Psoas muscle (tissue), 8 donors: ENCODE measurements around the gene PDLIM4. TPM values are rescaled to one million over a fixed set of nuclear protein-coding genes. Genes with fewer than 3 reads are reported as not detected.

ENCODE experiments used
- ATAC-seq, 4 donors: fragments of 200-7000 bp; cut with Tn5 transposase; one replicate each; pipeline ENCODE4 v1.9.1; 2020; ENCODE audit warnings: moderate library complexity in 3 of 4, mild to moderate bottlenecking in 2 of 4
- DNase-seq, 2 donors: peaks; one replicate each; pipeline ENCODE4 v3.0.0-alpha.2; 2020
- H3K27ac ChIP-seq: fragments of 200-600 bp; one replicate; pipeline ENCODE4 v1.8.0; 2022
- H3K27me3 ChIP-seq, 3 donors: fragments of 200-600 bp in 1 of 3; one replicate each; pipeline versions ENCODE4 v1.6.1 to v1.8.0; 2013 to 2022; ENCODE audit warnings: low read length in 2 of 3, mild to moderate bottlenecking in 2 of 3, moderate library complexity in 1 of 3; ENCODE audit not compliant: insufficient read depth in 3 of 3
- H3K36me3 ChIP-seq, 2 donors: fragments of 200-600 bp in 1 of 2; one replicate each; pipeline versions ENCODE4 v1.6.1 to v1.8.0; 2013 to 2022; ENCODE audit warnings: low read depth in 1 of 2, mild to moderate bottlenecking in 1 of 2, moderate library complexity in 1 of 2; ENCODE audit not compliant: insufficient read depth in 1 of 2
- H3K4me1 ChIP-seq: fragments of 200-600 bp; one replicate; pipeline ENCODE4 v1.8.0; 2022
- H3K4me3 ChIP-seq: fragments of 200-600 bp; one replicate; pipeline ENCODE4 v1.8.0; 2022; ENCODE audit warnings: mild to moderate bottlenecking
- H3K9me3 ChIP-seq: fragments of 200-600 bp; one replicate; pipeline ENCODE4 v1.8.0; 2022
- WGBS, 3 donors: extraction: QIAGEN DNeasy Blood & Tissue Kit; methylation state at CpG; one replicate each; pipeline versions ENCODE4 v1.1.6 to v1.1.7; 2013; 5-methylcytosine and 5-hydroxymethylcytosine counted together
- intact Hi-C, 2 donors: fragments of 100-400 bp; cut with DNase I; formaldehyde crosslinking; loops; one replicate each; pipeline versions ENCODE4 v1.11.0 to v1.14.2; 2022
- long read RNA-seq, 2 donors: library from polyadenylated mRNA; unstranded; transcript quantifications; one replicate each; pipeline ENCODE4 v2.0.0, GENCODE V29; 2021
- polyA plus RNA-seq, 3 donors: library from polyadenylated mRNA; stranded (reverse); fragments of 200-250 nt; gene quantifications; one replicate each; pipeline ENCODE4 v1.2.3, GENCODE V29; 2013
- total RNA-seq, 4 donors: library from RNA; stranded (reverse); fragmentation: NEBNext Ultra II Directional in 2 of 4; extraction: Animal tissue kit (Norgen Biotek cat#: 25700) in 2 of 4; gene quantifications; one replicate each; pipeline versions ENCODE4 v1.2.1 to v1.2.4, GENCODE V29; 2021 to 2023
- TF ChIP-seq, protein P1 (sequence below): fragments of 200-600 bp; IDR thresholded peaks from one replicate; pipeline ENCODE4 v1.8.0; 2022; ENCODE audit warnings: antibody characterized with exemption
- donor health status: healthy with polysubstance abuse.
- donor health status: DM: no; HTN: no; CAD: no; lungs with moderate emphysema.
- donor health status: Bipolar disorder and iron deficiency.
- donor health status: healthy.
- donor health status: DM: yes; HTN: yes; CAD: no.
- donor health status: DM: no; HTN: no; CAD: no.
- donor health status: DM: no; HTN: no; CAD: no.
- donor health status: DM: yes; HTN: yes; CAD: no.

Gene PDLIM4, protein sequence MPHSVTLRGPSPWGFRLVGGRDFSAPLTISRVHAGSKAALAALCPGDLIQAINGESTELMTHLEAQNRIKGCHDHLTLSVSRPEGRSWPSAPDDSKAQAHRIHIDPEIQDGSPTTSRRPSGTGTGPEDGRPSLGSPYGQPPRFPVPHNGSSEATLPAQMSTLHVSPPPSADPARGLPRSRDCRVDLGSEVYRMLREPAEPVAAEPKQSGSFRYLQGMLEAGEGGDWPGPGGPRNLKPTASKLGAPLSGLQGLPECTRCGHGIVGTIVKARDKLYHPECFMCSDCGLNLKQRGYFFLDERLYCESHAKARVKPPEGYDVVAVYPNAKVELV
- 1 to 10 TPM; 3.2 to 6.6 (median 5.6) TPM for total RNA-seq
- 1 to 10 TPM; 1.8 to 6.4 (median 3.0) TPM for polyA plus RNA-seq
- long read RNA-seq, donor 1, transcript PDLIM4-201 (7 exons, 2,282 nt), result major isoform, 7 of 10 reads
- long read RNA-seq, donor 1, partial matches to known transcripts, result 1 of 10 reads
- long read RNA-seq, donor 1, other reads (novel, unspliced or antisense), result 2 of 10 reads
- long read RNA-seq, donor 2, transcript PDLIM4-201 (7 exons, 2,282 nt), result major isoform, 7 of 7 reads
- long read RNA-seq, donor 2, partial matches to known transcripts, result 0 of 7 reads
- long read RNA-seq, donor 2, other reads (novel, unspliced or antisense), result 0 of 7 reads

DNA sequence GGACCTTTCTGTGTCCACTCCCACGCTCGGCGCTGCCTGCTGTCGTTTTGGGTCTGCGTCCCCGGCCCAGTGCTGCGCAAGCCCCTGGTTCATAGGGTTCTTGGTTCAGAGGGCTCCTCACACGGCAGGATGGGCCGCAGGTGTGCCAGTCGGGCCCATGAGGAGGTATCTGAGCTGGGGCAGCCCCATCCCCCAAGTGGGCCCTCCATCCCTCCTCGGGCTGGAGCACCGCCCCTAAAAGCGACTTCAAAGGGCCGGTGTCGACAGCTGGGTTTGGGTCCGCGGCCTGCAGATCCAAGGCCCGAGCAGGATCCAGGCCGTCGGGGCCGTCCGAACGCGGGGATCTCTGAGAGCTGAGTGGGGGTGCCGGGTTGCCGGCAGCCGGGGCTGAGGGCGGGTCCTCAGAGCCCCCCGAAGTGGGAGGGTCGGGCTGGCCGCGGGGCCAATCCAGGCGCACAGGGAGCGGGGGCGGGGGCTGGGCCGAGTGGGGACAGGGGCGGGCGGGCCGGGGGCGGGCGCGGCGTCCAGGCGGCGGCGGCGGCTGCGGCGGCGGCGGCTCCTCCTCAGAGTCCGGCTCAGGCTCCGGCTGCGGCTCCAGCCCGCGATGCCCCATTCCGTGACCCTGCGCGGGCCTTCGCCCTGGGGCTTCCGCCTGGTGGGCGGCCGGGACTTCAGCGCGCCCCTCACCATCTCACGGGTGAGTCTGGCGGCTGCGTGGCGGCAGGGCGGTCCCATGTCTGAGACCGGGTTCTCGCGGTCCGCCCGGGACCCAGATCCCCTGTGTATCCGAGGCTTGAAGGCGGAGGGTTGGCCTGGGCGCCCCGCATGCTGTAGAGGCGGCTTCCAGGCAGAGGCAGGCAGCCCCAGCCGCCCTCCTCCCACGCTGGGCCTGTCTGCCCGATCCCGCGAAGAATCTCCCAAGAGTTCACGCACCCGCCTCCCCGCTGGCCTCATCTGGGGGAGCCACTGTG, at the start of gene PDLIM4:
Gene PDLIM4 (plus strand): TSS at position 566 of the 971 bp plus-strand sequence. CDS start 39 bp downstream, at position 605.
- DNase-seq, result peak; percentile 57 to 62
- 21 to 36% (median 22%) methylated on average over 58 to 86 of the region's 88 CpGs for WGBS, 3 donors
- TF ChIP-seq, protein P1, sequence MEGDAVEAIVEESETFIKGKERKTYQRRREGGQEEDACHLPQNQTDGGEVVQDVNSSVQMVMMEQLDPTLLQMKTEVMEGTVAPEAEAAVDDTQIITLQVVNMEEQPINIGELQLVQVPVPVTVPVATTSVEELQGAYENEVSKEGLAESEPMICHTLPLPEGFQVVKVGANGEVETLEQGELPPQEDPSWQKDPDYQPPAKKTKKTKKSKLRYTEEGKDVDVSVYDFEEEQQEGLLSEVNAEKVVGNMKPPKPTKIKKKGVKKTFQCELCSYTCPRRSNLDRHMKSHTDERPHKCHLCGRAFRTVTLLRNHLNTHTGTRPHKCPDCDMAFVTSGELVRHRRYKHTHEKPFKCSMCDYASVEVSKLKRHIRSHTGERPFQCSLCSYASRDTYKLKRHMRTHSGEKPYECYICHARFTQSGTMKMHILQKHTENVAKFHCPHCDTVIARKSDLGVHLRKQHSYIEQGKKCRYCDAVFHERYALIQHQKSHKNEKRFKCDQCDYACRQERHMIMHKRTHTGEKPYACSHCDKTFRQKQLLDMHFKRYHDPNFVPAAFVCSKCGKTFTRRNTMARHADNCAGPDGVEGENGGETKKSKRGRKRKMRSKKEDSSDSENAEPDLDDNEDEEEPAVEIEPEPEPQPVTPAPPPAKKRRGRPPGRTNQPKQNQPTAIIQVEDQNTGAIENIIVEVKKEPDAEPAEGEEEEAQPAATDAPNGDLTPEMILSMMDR, result no peak
- H3K9me3 ChIP-seq, result no peaks in the 10 kb centered on the region
- intact Hi-C loops, result no loop called here
- ATAC-seq, result peak in 1 of 4 donors; percentile 28
- H3K27me3 ChIP-seq, result peaks cover 0 to 15% (median 0%) of the 10 kb centered on the region in 3 donors
- peak within 1 kb of the TSS; percentile 69 for H3K27ac ChIP-seq
- peak within 1 kb of the TSS; percentile 70 for H3K4me3 ChIP-seq
- H3K36me3 ChIP-seq, result no peaks in the 10 kb centered on the region
- H3K4me1 ChIP-seq, result peaks cover 12% of the 10 kb centered on the region

DNA sequence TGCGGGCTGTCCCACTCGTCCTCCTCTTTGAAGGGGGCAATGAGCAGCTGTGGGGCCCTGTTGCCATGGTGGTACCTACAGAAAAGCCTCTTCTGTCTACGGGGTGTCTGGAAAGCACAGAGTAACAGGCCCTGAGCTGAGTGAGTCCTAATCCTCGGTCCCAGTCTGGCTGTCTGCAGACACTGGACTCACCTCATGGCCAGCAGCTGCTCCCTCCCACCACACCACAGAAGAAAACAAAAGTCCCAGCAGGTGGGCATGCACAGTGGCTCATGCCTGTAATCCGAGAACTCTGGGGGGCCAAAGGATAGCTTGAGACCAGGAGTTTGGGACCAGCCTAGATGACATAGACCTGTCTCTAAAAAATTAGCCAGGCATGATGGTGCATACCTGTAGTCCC, 49.7 kb upstream of the PDLIM4 start:
- H3K27ac ChIP-seq, result no peak overlapping the region
- H3K36me3 ChIP-seq, result peaks cover 0 to 69% of the 10 kb centered on the region in 2 donors
- 88 to 96% (median 89%) methylated on average over 5 of the region's 5 CpGs for WGBS, 3 donors
- TF ChIP-seq, protein P1, result no peak
- DNase-seq (no peak), ATAC-seq (no peak)
- H3K9me3 ChIP-seq, result no peaks in the 10 kb centered on the region
- no peak overlapping the region for H3K4me3 ChIP-seq
- no peaks in the 10 kb centered on the region for H3K27me3 ChIP-seq
- H3K4me1 ChIP-seq, result peaks cover 37% of the 10 kb centered on the region
- intact Hi-C loops, result no loop called here

DNA sequence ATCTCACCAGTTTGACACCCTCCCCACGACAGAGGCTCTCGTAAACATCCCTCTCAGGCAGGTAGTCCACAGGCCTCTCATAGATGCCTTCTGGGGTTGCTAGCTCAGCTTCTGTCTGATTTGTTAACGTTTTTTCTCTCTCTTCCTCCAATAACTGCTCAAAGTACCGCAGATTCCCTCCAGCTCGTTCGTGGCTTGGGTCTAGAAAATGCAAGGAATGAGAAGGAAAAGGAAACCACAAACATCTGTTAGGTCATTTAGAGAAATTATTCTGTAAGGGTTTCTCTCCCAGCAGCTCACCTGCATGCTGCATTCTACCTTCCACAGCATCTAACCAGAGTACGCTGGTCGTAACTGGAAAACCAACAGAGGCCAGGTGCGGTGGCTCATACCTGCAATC, 48.4 kb upstream of the PDLIM4 start:
- H3K9me3 ChIP-seq, result no peaks in the 10 kb centered on the region
- TF ChIP-seq, protein P1, result no peak
- WGBS, 3 donors, result 85 to 89% (median 86%) methylated on average over 9 of the region's 9 CpGs
- DNase-seq (no peak), ATAC-seq (no peak)
- peaks cover 37% of the 10 kb centered on the region for H3K4me1 ChIP-seq
- peaks cover 0 to 67% of the 10 kb centered on the region in 2 donors for H3K36me3 ChIP-seq
- H3K27ac ChIP-seq, result no peak overlapping the region
- intact Hi-C loops, result no loop called here
- no peak overlapping the region for H3K4me3 ChIP-seq
- H3K27me3 ChIP-seq, result no peaks in the 10 kb centered on the region

DNA sequence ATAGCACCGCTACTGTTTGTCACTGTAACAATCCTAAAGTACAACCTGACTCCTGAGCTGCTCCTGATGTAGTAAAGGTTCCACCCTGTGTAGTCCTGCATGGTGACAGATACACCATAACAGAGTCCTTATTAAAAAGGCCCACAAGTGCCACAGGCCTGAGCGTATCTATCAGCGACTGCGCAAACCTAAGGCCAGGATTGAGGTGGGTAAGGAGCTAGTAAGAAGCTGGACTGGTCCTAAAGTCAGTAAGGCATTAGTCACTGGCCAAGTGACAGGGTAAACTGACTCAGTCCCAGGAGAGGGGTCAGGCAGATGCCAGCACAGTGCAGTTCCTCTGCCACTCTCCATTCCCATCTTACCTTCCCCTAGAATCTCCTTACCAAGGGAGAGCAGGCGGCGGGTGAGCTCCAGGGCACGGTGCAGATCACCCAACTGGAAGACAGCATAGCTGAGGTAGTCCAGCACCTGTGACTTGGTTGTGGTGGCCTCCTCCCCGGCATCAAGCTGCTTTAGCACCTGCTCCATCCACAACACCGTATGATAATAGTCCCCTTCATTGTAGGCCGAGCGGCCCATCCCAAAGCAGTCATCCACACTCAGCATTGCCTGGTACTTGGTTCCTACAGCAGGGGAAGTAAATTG, 47.5 kb upstream of the PDLIM4 start:
- no peaks in the 10 kb centered on the region for H3K27me3 ChIP-seq
- H3K4me3 ChIP-seq, result no peak overlapping the region
- H3K36me3 ChIP-seq, result peaks cover 0 to 60% of the 10 kb centered on the region in 2 donors
- H3K27ac ChIP-seq, result no peak overlapping the region
- DNase-seq (no peak), ATAC-seq (no peak)
- H3K4me1 ChIP-seq, result peaks cover 43% of the 10 kb centered on the region
- TF ChIP-seq, protein P1, result no peak
- intact Hi-C loops, result no loop called here
- H3K9me3 ChIP-seq, result no peaks in the 10 kb centered on the region
- 95 to 98% (median 96%) methylated on average over 11 of the region's 11 CpGs for WGBS, 3 donors
